Prostate gland (tissue), 2 donors: ENCODE data around the gene FLOT2.

Experiments
- CTCF ChIP-seq, 4 experiments: fragments of 200-600 bp in 2 of 4; fragments of 450-650 bp in 2 of 4; sonication (generic) in 2 of 4; IDR thresholded peaks; 1 replicate in 3 of 4; 2 replicates in 1 of 4; pipeline ENCODE4 v1.5.1; 2016 to 2019; ENCODE audit warnings: antibody characterized with exemption in 4 of 4, mild to moderate bottlenecking in 2 of 4, moderate library complexity in 2 of 4
- POLR2A ChIP-seq: fragments of 450-650 bp; IDR thresholded peaks from one replicate; pipeline ENCODE4 v1.6.1; 2016; ENCODE audit warnings: antibody characterized with exemption, mild to moderate bottlenecking

- TF ChIP-seq CTCF (IDR thresholded peaks at IDR 0.05), result no peak
- TF ChIP-seq POLR2A, result no peak
These were observed 13.0 kb upstream of the FLOT2 start for GRCh38 chr17:28910534-28910933.
